Measurements from ENCODE around the gene RTN4RL1. TPM values are rescaled to one million over a fixed set of nuclear protein-coding genes. Genes with fewer than 3 reads are reported as not detected.
"Not testable (repeated sequence)": the region's sequence is repeated elsewhere in the genome, so short reads cannot be mapped to it uniquely, and the experiment has no call there.

Gene RTN4RL1
- total RNA-seq, 3 donors from 2014 or later: 0.14 to 0.47 (median 0.43) TPM

GRCh38 chr17:1898332-1898731, 126.8 kb downstream of the RTN4RL1 start:
- Histone ChIP-seq H3K4me1 (ENCODE audit: low read depth) (no peaks in the 10 kb centered on the region), H3K9me3 (no peaks in the 10 kb centered on the region), H3K4me3 (no peak overlapping the region), H3K36me3 (ENCODE audit: low read depth) (no peaks in the 10 kb centered on the region)
- intact Hi-C loops (cut with DNase I, micrococcal nuclease): no loop called here
- no peak for TF ChIP-seq CTCF (IDR thresholded peaks at IDR 0.05)
- no peak for DNase-seq
- no peak for ATAC-seq

- no peak overlapping the region for H3K4me3 ChIP-seq
- intact Hi-C loops (cut with DNase I, micrococcal nuclease): no loop called here
- no peak for ATAC-seq
- TF ChIP-seq CTCF (IDR thresholded peaks at IDR 0.05): no peak
- H3K36me3 ChIP-seq (ENCODE audit: low read depth): no peaks in the 10 kb centered on the region
- H3K9me3 ChIP-seq: no peaks in the 10 kb centered on the region
- no peaks in the 10 kb centered on the region for H3K4me1 ChIP-seq (ENCODE audit: low read depth)
- no peak for DNase-seq
These were observed 128.0 kb downstream of the RTN4RL1 start for GRCh38 chr17:1897105-1897656.

GRCh38 chr17:1896243-1897104, 128.7 kb downstream of the RTN4RL1 start:
- Histone ChIP-seq H3K36me3 (ENCODE audit: low read depth) (no peaks in the 10 kb centered on the region), H3K4me3 (no peak overlapping the region), H3K4me1 (ENCODE audit: low read depth) (no peaks in the 10 kb centered on the region), H3K9me3 (no peaks in the 10 kb centered on the region)
- intact Hi-C loops (cut with DNase I, micrococcal nuclease): no loop called here
- ATAC-seq: no peak
- no peak for TF ChIP-seq CTCF (IDR thresholded peaks at IDR 0.05)
- no peak for DNase-seq

- H3K4me3 ChIP-seq; H3K36me3 ChIP-seq (ENCODE audit: low read depth); intact Hi-C loops (cut with DNase I, micrococcal nuclease); H3K9me3 ChIP-seq; DNase-seq; ATAC-seq; H3K4me1 ChIP-seq (ENCODE audit: low read depth): not testable (repeated sequence)
These were observed 129.7 kb downstream of the RTN4RL1 start for GRCh38 chr17:1895479-1895878.

GRCh38 chr17:1894753-1895339, 130.3 kb downstream of the RTN4RL1 start:
- ATAC-seq: no peak
- Histone ChIP-seq H3K4me1 (ENCODE audit: low read depth) (no peaks in the 10 kb centered on the region), H3K36me3 (ENCODE audit: low read depth) (no peaks in the 10 kb centered on the region), H3K4me3 (no peak overlapping the region), H3K9me3 (no peaks in the 10 kb centered on the region)
- DNase-seq: no peak
- no peak for TF ChIP-seq CTCF (IDR thresholded peaks at IDR 0.05)
- intact Hi-C loops (cut with DNase I, micrococcal nuclease): no loop called here

Measured in mucosa of descending colon (tissue), 3 donors.